ENCODE results near the gene HNF1A. TPM values are rescaled to one million over a fixed set of nuclear protein-coding genes. Genes with fewer than 3 reads are reported as not detected.

HNF1A gene
- total and polyA plus RNA-seq, 2 of the 4 experiments (the other 2 are of a cell fraction): under 0.01 TPM; not detected in 1

DNA sequence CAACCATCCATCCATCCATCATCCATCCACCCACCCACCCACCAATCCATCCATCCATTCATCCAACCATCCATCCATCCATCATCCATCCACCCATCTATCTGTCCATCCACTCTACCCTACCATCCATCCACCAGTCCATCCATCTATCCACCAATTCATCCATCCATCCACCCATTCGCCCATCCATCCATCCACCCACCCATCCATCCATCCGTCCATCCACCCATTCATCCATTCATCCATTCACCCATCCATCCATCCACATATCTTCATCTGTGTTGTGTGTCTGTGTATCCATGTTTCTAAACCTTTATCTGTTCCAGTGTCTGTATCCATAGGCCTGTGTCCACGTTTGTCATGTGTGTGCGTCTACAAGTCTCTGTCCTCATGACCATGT lies 9.9 kb downstream of the HNF1A start:
- no peak overlapping the region for H3K4me3 ChIP-seq (ENCODE audit: insufficient read depth, low read depth, low read length)
- no peak overlapping the region for H3K9ac ChIP-seq (ENCODE audit: low read depth, low read length)
- no peak overlapping the region for H2AFZ ChIP-seq (replicated peaks; ENCODE audit: low read length, poor library complexity)
- H4K5ac ChIP-seq (ENCODE audit: low read depth, low read length): no peak overlapping the region
- TF ChIP-seq CHD1 (IDR thresholded peaks at IDR 0.05; ENCODE audit: low read depth, low read length) (no peak), CEBPB (IDR thresholded peaks at IDR 0.05; ENCODE audit: low read depth, low read length) (no peak), SMC3 (IDR thresholded peaks at IDR 0.05; ENCODE audit: low read depth, low read length) (no peak), FOS (IDR thresholded peaks at IDR 0.05; ENCODE audit: low read depth, low read length) (no peak), RCOR1 (IDR thresholded peaks at IDR 0.05; ENCODE audit: insufficient replicate concordance, low read length) (no peak), RFX5 (IDR thresholded peaks at IDR 0.05; ENCODE audit: low read depth, low read length) (no peak), NFE2L2 (IDR thresholded peaks at IDR 0.05; ENCODE audit: low read depth, low read length) (no peak), BHLHE40 (IDR thresholded peaks at IDR 0.05; ENCODE audit: low read depth, low read length) (no peak)
- TF ChIP-seq, protein P1, sequence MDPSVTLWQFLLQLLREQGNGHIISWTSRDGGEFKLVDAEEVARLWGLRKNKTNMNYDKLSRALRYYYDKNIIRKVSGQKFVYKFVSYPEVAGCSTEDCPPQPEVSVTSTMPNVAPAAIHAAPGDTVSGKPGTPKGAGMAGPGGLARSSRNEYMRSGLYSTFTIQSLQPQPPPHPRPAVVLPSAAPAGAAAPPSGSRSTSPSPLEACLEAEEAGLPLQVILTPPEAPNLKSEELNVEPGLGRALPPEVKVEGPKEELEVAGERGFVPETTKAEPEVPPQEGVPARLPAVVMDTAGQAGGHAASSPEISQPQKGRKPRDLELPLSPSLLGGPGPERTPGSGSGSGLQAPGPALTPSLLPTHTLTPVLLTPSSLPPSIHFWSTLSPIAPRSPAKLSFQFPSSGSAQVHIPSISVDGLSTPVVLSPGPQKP (IDR thresholded peaks at IDR 0.05; ENCODE audit: borderline replicate concordance, low read depth, low read length): no peak
- TF ChIP-seq, protein P2, sequence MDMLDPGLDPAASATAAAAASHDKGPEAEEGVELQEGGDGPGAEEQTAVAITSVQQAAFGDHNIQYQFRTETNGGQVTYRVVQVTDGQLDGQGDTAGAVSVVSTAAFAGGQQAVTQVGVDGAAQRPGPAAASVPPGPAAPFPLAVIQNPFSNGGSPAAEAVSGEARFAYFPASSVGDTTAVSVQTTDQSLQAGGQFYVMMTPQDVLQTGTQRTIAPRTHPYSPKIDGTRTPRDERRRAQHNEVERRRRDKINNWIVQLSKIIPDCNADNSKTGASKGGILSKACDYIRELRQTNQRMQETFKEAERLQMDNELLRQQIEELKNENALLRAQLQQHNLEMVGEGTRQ (IDR thresholded peaks at IDR 0.05; ENCODE audit: low read depth, low read length): no peak
- H3K27ac ChIP-seq (ENCODE audit: insufficient read depth, low read length): no peak overlapping the region
- no peak overlapping the region for H2AK5ac ChIP-seq (ENCODE audit: low read depth, low read length)
- H4K91ac ChIP-seq (ENCODE audit: insufficient read depth, low read depth, low read length): no peak overlapping the region
- H3K36me3 ChIP-seq (ENCODE audit: control insufficient read depth, insufficient read depth, low read length): no peaks in the 10 kb centered on the region
- H3K9me3 ChIP-seq (ENCODE audit: control insufficient read depth, insufficient read depth, low read length): no peaks in the 10 kb centered on the region; the same call in 1 of the 2 replicates
- H2BK5ac ChIP-seq (ENCODE audit: low read depth, low read length, poor library complexity, severe bottlenecking): no peak overlapping the region
- ChIA-PET POLR2A (ENCODE audit: unreplicated experiment) (no interaction called here), CTCF (no interaction called here)
- H4K8ac ChIP-seq (ENCODE audit: low read depth in 2 of 2, low read length in 2 of 2): no peak overlapping the region
- H2BK120ac ChIP-seq (ENCODE audit: low read depth, low read length): no peak overlapping the region
- no peak overlapping the region for H3K4ac ChIP-seq (ENCODE audit: low read depth, low read length)
- no peaks in the 10 kb centered on the region for H4K20me1 ChIP-seq (ENCODE audit: insufficient read depth, low read length)
- H3K79me1 ChIP-seq (ENCODE audit: low read depth in 1 of 2, low read length in 2 of 2): no peaks in the 10 kb centered on the region
- no peak overlapping the region for H3K56ac ChIP-seq (ENCODE audit: extremely low read depth, insufficient read depth, low read length)
- no peak overlapping the region for H3K14ac ChIP-seq (replicated peaks; ENCODE audit: low read depth, low read length)
- in situ Hi-C loops (cut with MboI; ENCODE audit: low sequenced_read_pairs): no loop called here
- H2AK9ac ChIP-seq (replicated peaks; ENCODE audit: low read depth, low read length, poor library complexity): no peak overlapping the region
- no peak overlapping the region for H2BK20ac ChIP-seq (ENCODE audit: low read depth, low read length)
- intact Hi-C loops (cut with micrococcal nuclease): no loop called here
- dilution Hi-C loops (cut with HindIII; ENCODE audit: low sequenced_read_pairs, unreplicated experiment): no loop called here
- H3K23ac ChIP-seq (ENCODE audit: low read depth, low read length): no peak overlapping the region
- BruUV-seq (replicated peaks): no TSS peak
- WGBS, 2 experiments (ENCODE audit: extremely low coverage in 2 of 2, insufficient read length in 1 of 2): 57% methylated on average over 1 of the region's 4 CpGs; no CpG with 5 or more reads in 1 of the 2 experiments
- no peak overlapping the region for H3K18ac ChIP-seq (ENCODE audit: low read depth, low read length)
- H3K9me1 ChIP-seq (ENCODE audit: insufficient read depth, low read length): no peaks in the 10 kb centered on the region
- ATAC-seq (ENCODE audit: low read depth) (no peak), DNase-seq (no peak)
- no peaks in the 10 kb centered on the region for H3K4me1 ChIP-seq (ENCODE audit: control insufficient read depth, insufficient read depth, low read length)
- H3K27me3 ChIP-seq (ENCODE audit: control insufficient read depth, insufficient read depth, low read length): peaks cover 15% of the 10 kb centered on the region
- H3K4me2 ChIP-seq (ENCODE audit: low read depth, low read length): no peak overlapping the region
- no peak overlapping the region for H2BK15ac ChIP-seq (ENCODE audit: low read depth, low read length)

Data from IMR-90 (cell line).